ENCODE data around the gene ARHGEF2.
"Not testable (repeated sequence)": the region's sequence is repeated elsewhere in the genome, so short reads cannot be mapped to it uniquely, and the experiment has no call there.

The ARHGEF2 gene

DNA sequence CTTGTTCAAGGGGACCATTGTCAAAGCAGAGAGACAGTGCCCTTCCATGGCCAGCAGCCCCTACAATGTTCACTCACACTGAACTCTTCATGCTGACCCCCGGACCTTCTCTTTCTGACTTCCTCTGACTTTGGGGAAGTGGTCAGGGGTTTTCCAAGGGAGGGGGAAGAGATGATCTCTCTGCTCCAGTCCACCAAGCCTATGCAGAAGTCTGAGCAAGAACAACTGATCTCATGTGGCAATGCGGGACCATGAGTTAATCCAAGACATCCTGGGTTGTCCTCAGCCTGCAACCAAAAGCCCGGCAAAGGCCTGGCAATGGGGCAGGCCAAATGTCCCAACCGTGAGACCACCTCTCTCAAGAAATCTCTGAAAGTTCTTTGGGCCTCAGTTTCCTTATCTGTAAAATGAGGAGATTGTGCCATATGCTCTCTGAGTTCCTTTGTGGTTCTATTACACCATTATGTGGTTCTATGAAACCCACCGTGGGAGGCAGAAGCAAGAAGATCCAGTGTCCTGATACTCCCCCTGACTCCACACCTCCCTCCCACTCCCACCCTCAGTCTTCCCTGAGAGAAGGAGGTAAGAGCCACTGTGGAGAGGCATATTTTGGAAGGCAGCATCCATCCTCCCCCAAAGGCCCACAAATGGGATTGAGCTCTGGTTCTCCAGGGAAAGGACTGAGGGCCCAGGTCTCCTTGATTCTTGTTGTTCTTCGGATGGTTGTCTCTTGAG lies 11.8 kb upstream of the ARHGEF2 start:
- DNase-seq (ENCODE audit: low read depth in 2 of 2): no peak

DNA sequence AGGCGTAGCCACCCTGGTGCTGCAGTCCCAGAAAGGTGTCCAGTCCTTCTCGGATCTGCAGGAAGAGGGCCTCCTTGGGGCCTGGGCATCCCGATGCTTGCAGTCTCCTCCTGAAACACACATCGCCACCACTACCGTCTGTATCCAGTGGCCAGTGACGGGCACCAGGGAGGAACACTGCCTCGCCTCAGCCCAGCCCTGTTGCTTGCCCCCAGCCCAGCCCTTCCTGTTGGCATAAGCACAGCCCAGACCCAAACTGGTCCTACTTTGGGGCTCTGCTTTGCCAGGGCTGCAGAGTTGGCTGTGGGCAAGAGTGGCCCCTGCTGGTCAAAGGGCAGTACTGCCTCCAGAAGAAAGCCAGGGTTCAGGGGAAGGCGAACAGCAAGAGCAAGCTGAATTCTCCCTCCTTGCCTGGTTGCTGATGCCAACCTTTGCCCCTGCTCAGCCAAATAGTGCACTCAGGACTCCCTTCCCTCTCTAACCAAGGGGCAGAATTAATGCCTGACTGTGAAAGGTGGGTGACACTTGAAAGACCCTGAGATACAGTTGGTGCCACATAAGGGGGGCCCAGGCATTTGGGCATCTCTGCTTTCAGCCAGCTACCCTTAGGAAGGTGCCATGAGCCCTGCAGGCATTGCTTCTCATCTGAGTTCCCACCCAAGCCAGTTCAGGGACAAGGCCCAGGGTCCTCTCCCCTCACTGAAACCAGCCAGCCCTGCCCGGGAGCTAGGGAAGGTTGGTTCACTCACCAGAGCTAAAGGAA lies 11.1 kb upstream of the ARHGEF2 start:
- DNase-seq (ENCODE audit: low read depth in 2 of 2): peak; percentile 64 to 71

DNA sequence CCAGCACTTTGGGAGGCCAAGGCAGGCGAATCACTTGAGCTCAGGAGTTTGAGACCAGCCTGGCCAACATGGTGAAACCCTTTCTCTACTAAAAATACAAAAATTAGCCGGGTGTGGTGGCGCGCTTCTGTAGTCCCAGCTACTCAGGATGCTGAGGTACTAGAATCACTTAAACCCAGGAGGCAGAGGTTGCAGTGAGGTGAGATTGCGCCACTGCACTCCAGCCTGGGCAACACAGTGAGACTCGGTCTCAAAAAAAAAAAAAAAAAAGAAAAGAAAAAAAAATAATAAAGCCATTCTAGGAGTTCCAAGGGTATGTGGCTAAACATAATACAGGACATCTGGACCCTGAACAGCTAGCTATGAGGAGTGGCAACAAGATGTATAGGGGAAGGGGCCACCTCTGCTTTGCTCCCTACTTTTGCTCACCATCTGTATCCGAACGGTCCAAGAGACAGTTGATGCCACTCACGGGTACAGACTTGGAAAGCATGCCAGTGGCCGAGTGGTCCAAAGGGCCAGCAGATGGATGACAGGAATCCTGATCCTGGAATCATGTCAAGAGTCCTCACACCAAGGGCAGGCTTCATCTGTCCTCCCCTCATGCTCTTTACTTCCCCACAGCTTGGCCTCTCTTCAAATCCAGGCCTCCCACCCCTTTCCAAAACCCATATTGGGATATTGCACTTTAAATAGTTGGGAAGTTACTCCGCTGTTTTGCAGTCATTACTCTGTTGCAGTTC lies 6.7 kb upstream of the ARHGEF2 start:
- not testable (repeated sequence) for DNase-seq (ENCODE audit: low read depth in 2 of 2)

DNA sequence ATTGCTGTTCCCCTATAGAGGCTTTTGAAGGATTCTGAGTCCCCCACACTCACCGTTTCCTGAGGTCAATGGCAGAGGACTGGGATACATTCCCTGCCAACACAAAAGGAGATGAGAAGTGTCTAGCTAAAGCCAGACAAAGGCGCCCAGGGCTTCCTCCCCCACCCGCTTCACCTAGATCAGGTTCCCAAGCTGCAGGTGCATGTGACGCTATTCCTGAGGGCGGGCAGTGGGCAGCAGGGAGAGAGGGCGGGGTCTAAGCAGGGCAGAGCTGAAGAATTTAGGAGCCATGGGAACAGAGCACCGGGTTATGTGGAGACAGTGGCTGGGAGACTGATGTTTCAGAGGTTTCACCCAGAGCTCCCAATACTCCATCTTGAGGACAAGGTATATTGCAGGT lies 6.0 kb upstream of the ARHGEF2 start:
- no peak for DNase-seq (ENCODE audit: low read depth in 2 of 2)

DNA sequence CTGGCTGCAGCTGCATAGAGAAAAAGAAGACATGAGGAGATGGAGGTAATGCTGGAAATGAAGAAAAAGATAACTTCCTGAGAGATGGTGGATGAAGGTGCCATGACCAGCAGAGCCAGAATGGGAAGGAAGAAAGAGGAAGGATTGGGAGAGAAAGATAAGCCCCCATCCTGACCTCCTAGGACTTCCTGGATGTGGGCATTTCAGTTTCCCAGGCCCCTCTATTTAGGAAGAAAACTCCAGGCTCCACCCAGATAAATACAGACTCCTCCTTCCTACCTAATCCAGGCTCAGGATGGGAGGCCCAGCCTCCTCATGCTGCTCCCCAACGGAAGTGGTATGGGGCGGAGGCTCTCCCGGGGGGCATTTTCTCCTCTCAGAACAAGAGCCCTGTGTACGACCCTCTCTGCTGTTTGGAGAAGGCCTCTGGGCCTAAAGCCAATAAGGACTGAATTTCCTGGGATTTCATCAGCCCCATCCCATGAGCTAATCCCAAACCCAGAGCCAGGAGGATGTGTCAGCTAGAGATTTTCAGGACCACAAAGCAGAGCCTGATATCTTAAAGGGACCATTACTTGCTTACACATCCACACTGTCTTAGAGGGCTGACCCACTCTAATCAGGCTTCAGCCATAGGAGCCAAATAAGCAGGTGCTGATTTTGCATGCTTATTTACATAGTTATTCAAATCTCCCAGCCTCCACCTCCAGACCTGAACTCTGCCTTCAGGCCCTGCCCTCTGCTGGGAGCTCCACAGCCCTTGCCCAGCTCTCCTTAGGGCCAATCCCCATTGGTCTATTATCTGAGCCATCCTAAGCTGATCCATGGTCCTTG lies 5.1 kb upstream of the ARHGEF2 start:
- no peak for DNase-seq (ENCODE audit: low read depth in 2 of 2)

DNA sequence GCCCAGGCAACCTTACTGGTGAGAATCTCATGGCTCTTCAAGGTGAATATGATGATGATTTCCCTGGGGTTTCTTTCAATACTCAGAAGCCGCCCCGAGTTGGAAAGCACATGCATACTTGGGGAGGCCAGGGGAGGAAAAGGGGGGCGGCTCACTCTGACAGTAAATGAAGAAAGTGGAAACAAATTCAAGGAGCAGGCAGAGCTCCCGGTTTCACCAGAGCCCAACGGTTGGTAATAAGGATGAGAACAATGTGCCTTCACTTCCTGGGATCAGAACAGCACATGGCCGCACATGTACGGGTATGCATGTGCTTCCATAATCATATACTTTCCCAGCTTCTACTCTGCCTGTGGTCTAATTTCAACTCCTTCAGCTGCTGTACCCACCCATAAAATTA lies 3.8 kb upstream of the ARHGEF2 start:
- no peak for DNase-seq (ENCODE audit: low read depth in 2 of 2)

DNA sequence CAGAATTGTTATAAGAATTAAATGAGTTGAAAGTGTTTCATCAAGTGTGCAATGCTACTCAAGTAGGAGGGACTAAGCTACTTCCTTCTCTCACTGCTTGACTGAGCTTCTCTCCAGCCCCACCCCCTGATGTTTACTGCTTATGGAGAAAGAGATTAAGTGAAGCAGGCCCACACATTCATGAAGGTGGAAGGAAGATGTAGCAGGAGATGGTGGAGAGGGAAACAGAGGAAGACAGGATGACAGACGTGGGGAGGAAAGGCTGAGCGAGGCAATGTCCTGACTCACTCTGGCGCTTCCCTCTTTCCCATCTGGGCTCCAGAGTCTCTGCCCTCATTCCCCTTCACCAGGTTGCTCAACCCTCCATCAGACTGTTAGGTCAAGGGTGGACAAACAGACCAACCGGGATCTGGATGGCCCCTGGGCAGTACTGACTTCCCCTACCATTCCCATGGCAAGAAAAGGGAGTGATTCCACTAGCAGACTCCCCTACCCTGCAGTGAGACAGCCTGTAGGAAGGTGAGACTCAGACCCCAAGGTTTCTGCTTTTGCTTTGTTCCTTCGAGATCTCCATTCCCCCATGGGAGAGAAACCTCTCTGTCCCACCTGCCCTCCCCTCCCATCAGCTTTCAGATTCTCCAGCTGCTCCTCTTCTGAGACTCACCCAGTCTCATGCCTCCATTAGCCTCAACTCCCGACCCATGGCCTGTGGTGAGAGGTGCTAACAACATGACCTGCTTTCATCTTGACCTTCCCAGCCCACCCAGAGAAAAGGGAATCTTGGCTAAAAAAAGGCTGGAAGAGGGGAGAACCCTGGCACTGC lies 3.1 kb upstream of the ARHGEF2 start:
- DNase-seq (ENCODE audit: low read depth in 2 of 2): no peak

DNA sequence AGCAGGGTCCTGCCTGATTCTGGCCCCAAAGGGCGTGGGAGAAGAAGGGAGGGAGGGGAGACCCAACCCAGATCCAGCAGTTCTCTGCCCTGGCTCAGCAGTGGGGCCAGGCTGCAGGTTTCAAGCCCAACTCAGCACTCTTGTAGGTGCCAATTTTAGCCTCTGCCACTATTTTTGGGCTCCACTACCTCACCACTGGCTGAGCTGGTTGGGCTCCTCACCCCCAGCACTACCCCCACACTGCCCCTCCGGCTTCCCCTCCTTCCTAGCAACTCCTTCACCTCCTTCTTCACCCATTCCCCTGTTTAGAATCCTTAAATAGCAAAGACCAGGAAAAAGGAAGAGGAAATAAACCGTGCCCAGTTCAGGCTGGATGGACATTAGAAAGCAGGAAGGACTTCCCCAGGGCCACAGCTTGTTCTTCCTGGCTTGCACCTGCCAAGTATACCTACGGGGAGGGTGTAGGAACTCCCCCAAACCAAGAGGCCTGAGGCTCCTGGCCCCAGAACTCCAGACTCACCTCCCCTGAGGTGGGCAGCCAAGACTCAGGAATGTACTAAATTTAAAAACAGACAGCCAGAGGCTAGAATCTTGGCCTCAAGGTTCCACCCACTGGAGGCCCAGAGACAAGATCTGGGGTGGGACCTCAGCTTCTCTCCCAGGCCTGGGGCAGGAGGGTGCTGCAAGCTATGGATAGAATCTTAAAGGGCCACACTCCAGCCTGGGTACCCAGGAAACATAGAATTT lies 1.4 kb upstream of the ARHGEF2 start:
- DNase-seq (ENCODE audit: low read depth in 2 of 2): no peak

DNA sequence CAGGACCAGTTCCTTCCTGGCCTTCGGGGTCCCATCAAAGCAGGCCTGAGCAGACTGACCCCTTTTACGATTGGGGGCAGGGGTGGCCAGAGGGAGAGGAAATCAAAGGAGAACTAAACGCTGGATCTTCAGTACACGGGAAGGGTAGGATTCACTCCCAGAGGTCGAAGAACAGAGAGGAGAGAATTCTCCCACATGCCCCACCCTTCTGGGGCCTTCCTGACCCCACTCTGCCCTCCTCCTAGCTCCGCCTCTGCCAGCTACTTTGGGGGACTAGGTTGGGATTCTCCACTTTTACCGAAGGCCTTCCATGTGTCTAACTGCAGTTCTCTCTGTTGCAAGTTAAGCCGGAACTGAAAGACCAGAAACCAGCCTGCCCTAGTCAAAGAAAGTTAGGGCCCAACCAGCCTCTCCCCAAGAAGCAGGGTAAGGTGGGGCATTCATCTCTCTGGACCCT lies 654 bp upstream of the ARHGEF2 start:
- DNase-seq (ENCODE audit: low read depth in 2 of 2): no peak

DNA sequence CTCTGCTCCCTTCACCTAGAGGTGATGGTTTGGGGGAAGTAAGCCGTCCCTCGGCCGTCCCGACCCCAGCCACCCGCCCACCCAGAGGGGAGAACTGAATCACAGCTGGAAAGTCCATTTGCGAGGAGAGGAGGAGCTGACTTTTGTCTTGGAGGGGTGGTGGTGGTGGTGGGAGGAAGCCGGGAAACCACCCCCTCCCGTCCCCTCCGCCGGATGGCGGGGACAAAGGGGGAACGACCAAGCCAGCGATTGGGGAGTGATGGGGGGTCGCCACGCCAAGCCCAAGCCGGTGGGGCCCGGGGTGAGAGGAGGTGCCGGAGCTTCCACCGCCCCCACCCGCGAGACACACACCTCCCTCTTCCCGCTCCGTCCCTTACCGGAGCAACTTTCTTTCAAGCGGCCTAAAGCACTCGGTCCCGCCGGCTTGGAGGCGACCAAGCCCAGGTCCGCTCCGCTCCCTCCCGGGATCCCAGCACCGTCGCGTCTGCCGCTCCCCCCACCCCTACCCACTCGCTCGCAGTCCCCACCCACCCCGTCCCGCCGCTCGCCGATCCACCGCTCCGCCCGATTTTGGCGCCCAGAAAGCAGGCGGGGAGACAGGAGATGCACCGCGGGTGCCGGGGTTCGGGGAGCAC lies 540 bp downstream of the ARHGEF2 start:
- peak; percentile 58 to 65 for DNase-seq (ENCODE audit: low read depth in 2 of 2)

DNA sequence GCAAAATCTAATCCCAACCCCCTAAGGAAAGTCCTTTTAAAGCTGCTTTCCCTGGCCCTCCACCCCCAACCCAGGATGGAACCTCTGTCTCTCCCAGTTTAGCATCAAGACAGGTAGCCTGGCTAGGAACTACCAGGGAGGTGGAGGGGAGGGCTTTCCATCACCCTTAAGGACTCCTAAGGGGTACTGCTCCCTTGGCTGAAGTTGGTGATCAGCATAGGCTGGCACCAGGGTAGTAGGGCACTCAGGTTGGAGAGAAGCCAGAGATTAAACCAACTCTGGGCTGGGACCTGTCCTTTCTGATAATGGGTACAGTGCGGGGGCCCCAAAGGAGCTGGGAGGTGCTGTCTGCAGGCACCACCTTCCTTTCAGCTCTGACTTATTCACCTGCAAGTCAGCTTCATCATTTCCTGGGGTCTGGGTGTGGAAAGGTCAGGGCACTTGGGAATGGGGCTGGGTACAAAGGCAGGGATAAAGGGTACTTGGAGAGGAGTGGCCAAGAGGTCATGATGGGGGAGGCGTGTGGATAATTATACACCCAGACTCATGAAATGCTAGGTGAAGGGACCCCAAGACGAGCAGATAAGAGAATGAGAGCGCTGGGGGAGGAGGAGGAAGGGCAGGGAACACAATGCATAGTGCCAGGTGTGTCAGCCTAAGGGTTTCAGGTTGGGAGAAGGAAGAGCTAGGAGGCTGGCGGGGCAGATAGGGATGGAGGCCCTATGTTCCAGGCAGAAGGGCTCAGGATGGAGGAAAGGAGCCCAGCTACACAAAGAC lies 1.2 kb downstream of the ARHGEF2 start:
- no peak for DNase-seq (ENCODE audit: low read depth in 2 of 2)

DNA sequence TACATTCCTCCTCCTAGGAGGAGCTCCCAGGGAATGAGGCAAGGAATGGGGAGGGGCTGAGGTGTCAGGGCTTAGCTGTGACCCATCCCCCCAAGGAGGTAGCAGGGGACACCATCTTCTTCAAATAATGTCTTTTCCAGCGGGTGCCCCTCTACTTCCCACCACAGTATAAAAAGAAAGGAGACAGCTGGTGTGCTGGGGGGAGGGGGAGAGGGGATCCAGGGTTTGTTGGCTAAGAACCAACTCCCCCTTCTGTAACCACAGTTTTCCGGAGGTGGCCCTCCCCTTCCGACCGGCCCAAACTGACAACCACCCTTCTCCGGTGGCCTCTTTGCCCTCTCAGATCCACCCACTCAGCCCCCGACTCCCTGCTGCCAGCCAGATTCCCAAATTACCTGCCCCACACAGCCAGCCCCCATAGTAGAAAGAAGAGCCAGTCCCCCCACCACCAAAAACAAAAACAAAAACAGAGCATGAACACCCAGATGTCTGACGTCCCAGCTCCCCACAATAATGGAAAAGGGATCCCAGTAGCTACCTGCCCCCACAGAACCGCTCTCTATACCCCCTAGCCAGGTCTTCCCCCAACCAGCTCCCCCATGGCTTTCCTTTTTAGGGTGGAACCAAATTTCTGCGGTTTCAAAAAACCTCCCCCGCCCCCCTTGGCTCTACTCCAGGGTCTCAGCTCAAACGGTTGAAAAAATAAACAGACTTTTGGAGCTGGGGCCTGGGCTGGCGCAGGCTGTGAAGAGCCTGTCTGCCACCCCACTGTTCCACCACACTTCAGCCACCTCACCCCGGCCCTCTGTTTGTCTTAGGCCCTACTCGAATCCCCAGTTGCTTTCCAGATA lies 2.1 kb downstream of the ARHGEF2 start:
- DNase-seq (ENCODE audit: low read depth in 2 of 2): peak; percentile 48 to 50

DNA sequence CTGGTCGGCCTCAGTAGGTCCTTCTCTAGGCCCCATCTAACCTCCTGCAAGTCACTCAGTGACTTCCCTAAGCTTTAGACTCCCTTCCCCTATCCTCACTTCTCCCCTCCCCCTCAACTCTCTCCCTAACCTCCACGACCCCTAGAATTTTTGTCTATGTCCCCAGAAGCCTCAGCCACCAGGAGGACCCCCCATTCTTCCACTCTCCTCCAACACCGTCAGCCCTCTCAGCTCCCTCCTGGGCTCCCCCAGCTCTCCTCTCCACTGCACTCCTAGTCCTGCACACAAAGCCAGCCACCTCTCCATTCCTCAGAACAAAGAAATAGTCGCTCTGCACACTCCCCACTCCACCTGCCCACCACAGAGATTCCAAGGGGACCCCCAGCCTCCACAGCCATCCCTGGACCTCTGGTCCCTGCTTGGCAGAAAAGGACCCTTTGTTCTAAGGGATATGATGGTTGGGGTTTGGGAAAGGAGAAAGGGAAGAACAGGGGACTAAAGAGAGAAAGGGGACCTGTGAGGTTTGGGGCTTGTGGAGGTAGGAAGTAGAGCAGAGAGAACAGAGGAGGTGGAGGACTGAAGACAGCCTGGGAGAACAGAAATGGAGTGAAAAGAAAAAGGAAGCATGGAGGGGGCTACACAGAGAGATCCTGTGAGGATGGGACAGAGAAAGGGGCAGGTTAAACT lies 2.8 kb downstream of the ARHGEF2 start:
- no peak for DNase-seq (ENCODE audit: low read depth in 2 of 2)

DNA sequence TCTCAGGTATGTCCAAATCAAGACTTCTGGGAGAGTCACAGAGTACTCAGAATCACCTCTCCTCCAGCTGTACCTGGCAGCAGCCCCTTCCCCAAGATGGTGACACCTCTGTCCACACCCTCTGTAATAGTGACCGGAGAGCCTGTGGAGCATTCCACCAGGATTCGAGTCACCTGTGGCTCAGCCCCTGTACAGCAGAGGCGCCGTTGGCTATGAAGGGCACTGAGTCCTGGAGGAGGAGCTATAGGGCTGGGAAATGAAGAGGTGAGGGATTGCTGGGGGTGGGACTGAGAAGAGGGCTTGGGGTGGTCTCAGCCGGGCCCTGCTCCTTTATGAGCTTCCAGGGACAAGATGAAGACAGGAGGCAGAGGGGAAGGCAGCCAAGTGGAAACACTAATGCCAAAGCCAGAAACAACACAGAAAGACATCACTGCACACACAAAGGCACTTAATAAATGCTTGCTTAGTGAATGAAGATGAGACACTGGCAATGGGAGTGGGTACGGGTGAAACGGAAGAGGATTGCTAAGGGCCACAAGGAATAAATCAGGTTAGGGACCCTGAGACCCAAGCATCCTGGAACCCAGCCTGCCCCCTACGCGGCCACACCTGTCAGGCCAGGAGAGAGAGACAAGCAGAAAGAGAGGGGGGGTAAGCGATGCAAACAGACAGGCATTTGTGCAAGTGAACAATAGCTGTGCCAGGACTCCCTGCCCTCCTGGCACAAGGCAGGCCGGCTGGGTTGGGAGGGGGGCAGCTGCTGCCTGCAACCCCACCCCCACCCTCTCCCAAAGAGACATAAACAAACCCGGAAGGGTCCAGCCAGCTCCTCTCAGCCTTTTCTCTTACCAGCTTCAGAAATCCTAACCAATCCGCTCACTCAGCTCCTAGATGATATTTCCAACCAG lies 3.9 kb downstream of the ARHGEF2 start:
- DNase-seq (ENCODE audit: low read depth in 2 of 2): no peak

DNA sequence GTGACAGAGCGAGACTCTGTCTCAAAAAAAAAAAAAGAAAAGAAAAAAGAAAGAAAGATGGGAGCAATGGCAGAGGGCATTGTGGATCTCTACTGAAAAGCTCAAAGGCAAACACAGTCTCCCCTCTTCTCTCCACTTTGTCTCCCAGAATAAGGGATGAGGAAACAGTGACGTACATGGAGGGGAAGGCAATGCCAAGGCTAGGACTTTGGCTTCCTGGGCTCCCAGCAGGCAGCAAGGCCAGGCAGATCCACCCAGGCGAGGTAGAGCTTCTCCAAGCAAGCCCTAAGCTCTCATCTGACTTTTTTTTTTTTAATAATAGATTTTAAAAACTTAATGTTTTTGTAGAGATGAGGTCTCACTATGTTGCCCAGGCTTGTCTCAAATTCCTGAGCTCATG lies 4.6 kb downstream of the ARHGEF2 start:
- no peak for DNase-seq (ENCODE audit: low read depth in 2 of 2)

Data from activated CD4-positive, alpha-beta T cell treated with anti-CD3 and anti-CD28 coated beads for 24 hours (primary cell).